ENCODE data around the gene PCDHB4.
"Not testable (repeated sequence)": the region's sequence is repeated elsewhere in the genome, so short reads cannot be mapped to it uniquely, and the experiment has no call there.

The PCDHB4 gene

GRCh38 chr5:141172381-141173204 is 51.0 kb downstream of the PCDHB4 start, which contains the start of gene PCDHB7:
Gene PCDHB7, plus strand, starts transcription at chr5:141172644. Its CDS starts 192 bp downstream, at chr5:141172836.
- TF ChIP-seq CTCF (IDR thresholded peaks at IDR 0.05; ENCODE audit: low read depth, low read length) (peak; percentile 76), EZH2phosphoT487 (IDR thresholded peaks at IDR 0.05; ENCODE audit: low read depth) (no peak)
- Histone ChIP-seq H3K9ac (ENCODE audit: low read length) (peak within 1 kb of the TSS; percentile 39; the same call in 1 of the 2 replicates), H3K9me3 (ENCODE audit: insufficient read depth, low read length) (no peaks in the 10 kb centered on the region), H3K4me2 (ENCODE audit: low read length) (peak within 1 kb of the TSS; percentile 86), H3K27me3 (ENCODE audit: low read depth, low read length) (no peaks in the 10 kb centered on the region), H3K4me3 (ENCODE audit: low read length) (peak within 1 kb of the TSS; percentile 79), H3K36me3 (replicated peaks; ENCODE audit: low read depth, low read length) (no peaks in the 10 kb centered on the region), H2AFZ (ENCODE audit: low read depth, low read length) (peak within 1 kb of the TSS; percentile 93), H3K27ac (ENCODE audit: low read length) (no peak within 1 kb of the TSS), H4K20me1 (ENCODE audit: insufficient read depth, low read length) (no peaks in the 10 kb centered on the region), H3K4me1 (ENCODE audit: low read length) (peaks cover 3% of the 10 kb centered on the region; the same call in 1 of the 2 replicates), H3K79me2 (ENCODE audit: low read length) (no peaks in the 10 kb centered on the region)

GRCh38 chr5:141174291-141175104 is 52.9 kb downstream of the PCDHB4 start:
- not testable (repeated sequence) for H3K9ac ChIP-seq (ENCODE audit: low read length); H3K27ac ChIP-seq (ENCODE audit: low read length); H3K4me3 ChIP-seq (ENCODE audit: low read length); H2AFZ ChIP-seq (ENCODE audit: low read depth, low read length); H3K4me2 ChIP-seq (ENCODE audit: low read length); H3K9me3 ChIP-seq (ENCODE audit: insufficient read depth, low read length); H3K79me2 ChIP-seq (ENCODE audit: low read length); H3K27me3 ChIP-seq (ENCODE audit: low read depth, low read length); H3K4me1 ChIP-seq (ENCODE audit: low read length); H3K36me3 ChIP-seq (replicated peaks; ENCODE audit: low read depth, low read length); H4K20me1 ChIP-seq (ENCODE audit: insufficient read depth, low read length)
